GM18867 (cell line): ENCODE data around the gene MSMB.

Experiments used
- ATAC-seq: cut with Tn5 transposase; IDR thresholded peaks from one replicate; pipeline ENCODE4 v1.9.1; 2021; ENCODE audit warnings: mild to moderate bottlenecking, moderate library complexity; ENCODE audit not compliant: unreplicated experiment

The MSMB gene

DNA sequence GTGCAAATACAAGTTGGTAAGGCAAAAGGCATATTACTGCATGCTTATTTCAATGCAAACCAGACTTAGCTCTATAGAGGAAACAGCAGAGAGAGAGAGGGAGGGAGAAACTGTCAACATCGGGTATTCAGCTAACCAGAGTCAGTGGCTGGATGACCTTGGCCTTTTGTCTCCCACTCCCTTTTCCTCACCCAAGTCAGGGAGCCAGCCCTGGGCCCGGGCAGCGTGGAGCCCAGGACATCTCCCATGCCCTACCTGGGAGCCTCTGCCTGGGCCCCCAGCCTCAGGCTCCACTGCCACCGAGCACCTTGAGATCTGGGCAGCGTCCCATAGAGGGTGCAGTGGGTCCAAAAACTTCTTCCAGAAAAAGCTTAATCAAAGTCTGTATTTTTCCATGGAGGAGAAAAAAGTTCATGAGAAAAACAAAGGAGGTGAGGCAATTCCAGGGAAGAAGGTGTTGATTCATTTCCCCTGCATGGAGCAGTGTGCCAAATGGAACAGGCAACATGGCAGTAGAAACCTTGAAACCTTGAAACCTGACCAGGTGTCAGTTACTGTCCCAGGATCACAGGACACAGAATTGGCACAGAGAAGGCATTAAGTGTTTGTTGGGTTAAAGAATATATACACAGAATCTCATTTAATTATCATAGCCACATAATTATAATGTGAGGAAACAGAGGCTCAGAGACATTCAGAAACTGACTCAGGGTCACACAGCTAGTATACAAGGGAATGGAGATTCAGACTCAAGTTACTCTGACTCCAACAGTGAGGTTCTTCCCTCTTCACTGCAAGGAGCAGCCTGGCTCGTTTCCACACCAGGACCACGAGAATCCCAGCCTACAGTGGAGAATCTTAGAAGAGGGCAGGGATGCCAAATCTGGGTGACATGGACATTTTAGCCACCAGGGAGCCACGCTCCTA lies 9.9 kb downstream of the MSMB start:
- ATAC-seq, result no peak

DNA sequence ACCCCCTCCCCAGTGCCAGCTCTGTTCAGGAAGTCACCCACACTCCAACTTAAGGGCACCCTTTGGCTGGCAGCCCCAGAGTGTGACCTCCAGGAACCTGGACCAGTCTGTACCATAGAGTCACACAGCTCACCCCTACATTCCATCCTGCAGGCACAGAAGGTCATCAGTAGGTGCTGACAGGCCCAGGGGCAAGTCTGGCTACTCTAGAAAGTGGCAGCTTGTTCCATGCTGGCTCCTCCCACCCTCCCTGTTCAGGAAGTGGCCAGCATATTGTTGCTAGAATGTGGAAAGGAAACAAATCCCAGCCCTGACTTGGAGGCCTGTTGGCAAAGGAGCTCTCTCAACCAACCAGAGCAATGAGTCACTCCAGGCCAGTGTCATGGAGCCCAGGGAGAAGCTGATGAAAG lies 12.5 kb downstream of the MSMB start:
- ATAC-seq, result no peak

DNA sequence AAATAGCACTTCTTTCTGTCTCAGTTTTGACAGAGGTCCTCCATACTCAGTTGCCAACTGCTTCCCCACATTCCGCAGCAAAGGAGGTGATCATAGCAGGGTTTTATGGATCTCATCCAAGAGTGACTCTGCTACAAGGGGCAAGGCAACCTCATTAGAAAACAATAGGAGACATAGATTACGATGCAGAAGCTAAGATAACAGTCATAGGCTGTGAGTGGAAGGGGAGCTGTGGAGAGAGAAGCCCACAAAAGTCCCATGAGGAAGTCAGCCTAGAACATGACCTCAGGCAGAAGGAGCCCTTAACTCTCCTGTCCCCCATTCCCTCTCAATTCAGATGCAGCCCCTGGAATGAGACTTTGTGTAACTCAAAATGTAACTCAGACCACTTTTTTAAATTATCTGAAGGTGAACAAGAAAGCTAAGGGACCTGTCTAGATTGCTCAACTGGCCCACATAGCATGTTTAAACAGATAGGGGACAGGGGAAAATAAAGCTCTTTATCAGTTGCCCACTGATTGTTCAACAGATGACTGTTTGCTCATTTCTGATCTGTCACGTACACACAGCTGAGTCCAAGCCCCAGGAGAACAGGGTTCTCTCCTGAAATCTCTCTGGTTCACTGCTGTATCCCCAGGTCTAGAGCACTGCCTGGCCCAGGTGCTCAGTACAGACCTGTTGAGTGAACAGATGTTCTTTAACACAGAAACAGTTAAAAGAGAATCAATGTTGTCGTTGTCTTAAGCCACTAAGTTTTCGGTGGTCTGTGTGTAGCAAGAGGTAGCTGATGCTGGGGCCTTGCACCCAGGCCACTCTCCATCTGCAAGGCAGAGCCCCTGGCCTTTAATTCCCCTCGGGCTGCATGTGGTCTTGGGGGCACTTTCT lies 14.2 kb downstream of the MSMB start:
- no peak for ATAC-seq

GRCh38 chr10:46030091-46030937 lies 15.8 kb downstream of the MSMB start, which contains the start of gene NCOA4:
TSS of gene NCOA4 (minus strand) at chr10:46030623. CDS start at chr10:46016680, 13,943 bp downstream.
- peak; percentile 94 for ATAC-seq

DNA sequence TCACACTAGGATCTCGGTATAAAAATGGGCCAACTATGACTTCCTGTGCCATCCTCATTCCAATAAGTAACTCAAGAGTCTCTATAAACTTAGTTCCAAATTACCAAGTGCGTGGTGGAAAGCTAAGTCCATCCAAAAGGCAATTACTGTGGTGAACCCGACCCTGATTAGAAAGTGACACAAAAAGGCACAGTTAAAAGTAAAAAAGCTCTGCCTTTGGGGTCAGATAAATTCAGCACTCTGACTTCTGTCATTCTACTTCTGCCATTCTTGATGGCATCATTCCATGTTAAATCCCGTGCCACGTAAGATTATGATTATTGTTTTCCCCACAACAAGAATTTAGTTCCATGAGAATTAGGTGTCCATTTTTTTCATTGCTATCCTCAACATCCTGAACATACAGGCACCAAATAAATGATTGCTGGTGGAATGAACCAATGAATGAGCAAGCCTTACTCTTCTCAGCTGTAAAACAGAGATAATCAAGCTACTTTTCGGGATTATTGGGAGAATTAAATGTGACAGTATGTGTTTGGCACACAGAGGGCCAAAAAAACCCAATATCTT lies 16.5 kb downstream of the MSMB start:
- ATAC-seq, result no peak

DNA sequence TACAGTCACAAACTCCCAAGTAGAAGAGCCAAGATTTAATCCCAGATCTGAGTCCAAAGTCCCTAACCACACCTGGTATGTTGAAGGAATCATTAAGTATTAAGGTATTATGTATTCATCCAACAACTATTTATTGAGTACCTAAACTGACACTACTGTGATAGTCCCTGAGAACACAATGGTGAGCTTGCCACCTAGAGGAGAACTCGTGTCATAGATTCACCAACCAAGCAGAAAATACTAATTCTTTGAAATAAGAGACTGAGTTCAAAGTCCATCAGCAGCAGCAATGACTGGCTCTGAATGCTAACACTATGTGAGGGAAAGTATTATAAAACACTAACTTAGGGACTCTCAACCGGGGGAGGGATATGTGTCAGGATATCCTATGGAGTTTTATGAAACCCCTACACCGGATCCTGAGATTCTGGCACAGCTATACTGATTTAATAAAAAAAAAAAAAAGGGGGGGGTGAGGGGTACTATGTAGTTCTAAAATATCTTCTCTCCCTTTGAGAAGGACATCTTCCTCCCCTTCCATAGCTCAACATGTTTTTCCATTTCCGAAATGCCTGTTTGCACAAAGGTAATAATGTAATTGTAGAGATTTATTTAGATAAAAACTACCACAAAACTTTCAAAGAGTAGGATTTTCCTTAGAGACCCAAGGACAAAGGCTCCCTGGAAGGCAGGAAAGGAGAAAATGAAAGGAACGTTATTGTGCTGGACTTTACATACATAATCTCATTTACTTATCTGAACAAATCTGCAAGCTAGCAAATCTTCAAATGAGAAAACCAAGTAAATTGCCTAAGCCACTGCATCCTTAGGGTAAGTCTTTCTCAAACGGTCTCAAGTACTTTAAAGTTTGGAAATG lies 17.2 kb downstream of the MSMB start:
- ATAC-seq, result peak; percentile 50

DNA sequence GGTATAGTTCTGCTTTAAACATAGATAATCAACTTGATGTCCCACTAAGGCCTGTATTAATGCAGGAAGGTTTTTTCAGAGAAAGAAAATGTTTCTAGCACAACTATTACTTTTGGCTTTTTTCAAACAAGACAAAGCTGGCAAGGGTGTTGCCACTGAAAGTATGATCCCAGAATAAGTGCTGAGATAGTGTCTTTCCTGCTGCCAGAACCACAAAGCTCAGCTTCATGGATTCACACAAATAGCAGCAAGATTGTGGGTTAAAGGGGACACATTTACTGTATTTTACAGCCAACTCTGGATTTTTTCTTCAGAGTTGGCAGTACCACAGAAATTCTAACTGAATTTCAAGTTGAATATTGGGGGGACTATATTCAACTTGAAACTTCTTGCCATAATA lies 20.0 kb downstream of the MSMB start:
- ATAC-seq, result no peak

DNA sequence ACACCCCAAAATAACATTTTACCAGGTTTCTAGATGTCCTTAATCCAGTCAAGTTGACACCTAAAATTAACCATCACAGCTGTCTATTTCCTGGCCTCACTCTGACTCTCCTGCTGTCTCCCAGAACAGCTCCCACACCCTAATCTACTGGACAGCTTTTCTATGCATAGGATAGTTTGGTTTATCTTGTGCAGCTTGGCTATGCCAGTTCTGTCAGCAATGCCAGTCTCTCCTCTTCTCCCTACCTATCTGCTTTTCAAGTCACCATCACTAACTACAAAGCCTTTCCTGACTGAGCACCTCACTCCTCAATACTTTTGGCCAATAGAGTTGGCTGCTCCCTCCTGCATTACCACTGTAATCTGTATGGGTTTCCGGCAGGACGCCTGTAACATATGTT lies 20.7 kb downstream of the MSMB start:
- ATAC-seq, result no peak

DNA sequence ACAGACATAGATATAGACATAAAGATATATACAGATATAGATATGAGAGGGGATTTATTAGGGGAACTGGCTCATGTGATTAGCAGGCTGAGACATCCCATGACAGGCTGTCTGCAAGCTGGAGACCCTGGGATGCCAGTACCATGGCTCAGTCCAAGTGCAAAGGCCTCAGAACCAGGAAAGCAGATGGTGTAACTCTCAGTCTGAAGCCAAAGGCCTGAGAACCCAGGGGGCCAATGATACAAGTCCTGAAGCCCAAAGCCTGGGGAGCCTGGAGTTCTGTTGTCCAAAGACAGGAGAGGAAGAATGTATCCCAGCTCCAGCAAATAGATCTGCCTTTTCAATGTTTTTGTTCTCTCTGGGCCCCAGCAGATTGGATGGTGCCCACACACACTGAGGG lies 21.1 kb downstream of the MSMB start:
- no peak for ATAC-seq

GRCh38 chr10:46022978-46023702 lies 22.9 kb downstream of the MSMB start:
- ATAC-seq, result peak; percentile 92

DNA sequence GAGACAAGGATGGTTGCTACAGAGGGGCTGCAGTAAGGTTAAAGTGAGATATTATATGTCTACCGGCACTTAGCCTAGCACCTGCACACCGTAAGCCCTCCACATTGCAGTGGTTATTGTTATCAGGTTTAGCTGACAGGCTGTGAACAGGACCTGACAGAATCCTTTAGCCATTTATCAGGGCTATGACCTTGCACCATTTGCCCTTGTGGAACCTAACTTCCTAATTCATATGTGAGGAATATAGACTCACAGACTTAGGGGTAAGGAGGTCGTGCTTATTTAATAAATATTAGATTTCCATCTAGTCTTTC lies 25.8 kb downstream of the MSMB start:
- no peak for ATAC-seq

DNA sequence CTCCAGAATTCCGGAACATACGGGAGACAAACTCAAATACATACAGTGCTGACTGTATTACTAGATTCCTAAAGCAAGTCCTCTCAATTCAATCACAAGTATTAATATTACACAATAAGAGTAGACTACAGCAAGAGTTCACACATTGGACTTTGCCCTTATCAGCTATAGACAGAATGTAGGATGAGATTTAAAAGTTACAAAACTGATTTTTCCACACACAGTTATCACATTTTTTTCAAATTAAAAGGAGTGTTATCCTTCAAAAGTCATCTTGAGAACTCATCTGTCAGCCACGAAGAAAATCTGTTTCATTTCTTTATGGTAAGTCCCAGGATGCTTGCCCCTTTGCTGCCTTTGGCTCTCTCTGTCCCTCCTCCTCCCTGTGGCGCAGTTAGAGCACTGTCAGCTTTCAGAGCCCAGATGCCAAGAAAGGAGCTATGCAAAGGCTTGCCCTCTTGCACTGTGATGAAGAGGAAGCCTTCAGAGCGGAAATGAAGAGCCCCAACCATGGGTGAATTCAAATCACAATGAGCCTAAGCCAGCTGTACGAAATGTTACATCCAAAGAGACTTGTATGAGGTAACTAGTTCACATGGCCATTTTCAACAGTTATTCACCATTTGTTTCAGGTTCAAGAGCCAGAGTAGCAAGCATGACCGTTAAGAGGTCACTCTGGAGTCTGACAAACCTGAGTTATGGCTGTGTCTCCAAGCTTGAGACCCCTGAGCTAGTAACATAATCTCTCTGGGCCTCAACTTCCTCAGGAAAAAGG lies 26.3 kb downstream of the MSMB start:
- ATAC-seq, result peak; percentile 30

GRCh38 chr10:46019177-46019528 lies 26.9 kb downstream of the MSMB start:
- no peak for ATAC-seq

DNA sequence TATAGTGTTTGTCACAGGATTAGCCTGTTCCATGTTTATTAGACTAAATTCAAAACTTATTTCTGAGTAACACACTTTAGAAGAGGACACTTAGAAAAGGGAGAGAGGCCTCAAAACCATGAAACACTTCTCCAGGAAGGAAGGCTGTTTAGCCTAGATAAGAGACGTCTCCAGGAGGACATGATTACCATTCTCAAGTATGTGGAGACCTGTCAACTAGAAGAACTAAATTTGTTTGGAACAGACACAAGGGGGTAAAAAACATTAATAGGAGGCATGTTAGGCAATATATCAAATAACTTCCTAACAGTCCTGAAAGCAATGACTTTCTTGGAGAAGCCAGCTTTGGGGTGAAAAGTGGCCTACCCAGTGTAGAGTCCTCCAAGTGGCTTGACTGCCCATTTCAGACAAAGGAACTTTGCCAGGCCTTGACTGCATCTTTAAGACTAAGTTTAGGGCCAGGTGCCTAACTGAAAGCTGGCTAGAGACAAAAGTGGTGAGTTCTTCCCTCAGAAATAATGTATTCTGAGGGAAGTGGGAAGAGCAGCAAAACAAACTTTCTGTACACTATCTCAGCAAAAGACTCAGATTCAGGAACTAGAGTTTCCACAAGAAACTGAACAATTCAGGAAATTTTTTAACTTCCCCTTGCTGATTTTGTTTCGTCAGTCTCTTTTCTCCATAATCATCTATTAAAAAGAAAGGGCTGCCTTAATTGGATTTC lies 27.5 kb downstream of the MSMB start:
- ATAC-seq, result no peak

GRCh38 chr10:46017733-46018132 lies 28.3 kb downstream of the MSMB start:
- no peak for ATAC-seq

GRCh38 chr10:46016811-46017210 lies 29.3 kb downstream of the MSMB start:
- ATAC-seq, result no peak

DNA sequence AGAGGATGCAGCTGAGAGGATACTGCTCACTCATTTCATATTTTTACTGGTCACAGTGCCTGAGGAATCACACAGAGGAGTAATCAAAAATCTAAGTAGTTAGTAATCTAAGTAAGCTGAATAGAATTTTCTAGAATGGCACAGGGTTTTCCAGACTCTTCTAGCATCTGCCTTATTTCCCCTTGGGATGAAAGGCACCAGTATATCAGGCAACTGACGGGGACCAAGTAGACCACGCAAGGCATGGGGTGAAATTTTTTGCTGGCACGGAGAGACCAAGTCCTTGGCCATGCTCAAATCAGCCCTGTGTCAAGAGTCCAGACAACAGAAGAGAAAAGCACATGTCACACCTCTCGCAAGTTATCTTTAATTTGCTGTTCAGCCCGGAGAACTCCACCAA lies 29.9 kb downstream of the MSMB start:
- no peak for ATAC-seq
